Suprapubic skin (tissue), 4 donors: ENCODE results near the gene BAG5. TPM values are rescaled to one million over a fixed set of nuclear protein-coding genes. Genes with fewer than 3 reads are reported as not detected.

Experiments
- DNase-seq, 2 donors: peaks; one replicate each; pipeline ENCODE4 v3.0.0-alpha.2; 2019; ENCODE audit warnings: low spot score in 2 of 2
- H3K27ac ChIP-seq: fragments of 200-600 bp; sonication (generic); one replicate; pipeline ENCODE4 v1.5.1; 2019
- H3K27me3 ChIP-seq: fragments of 200-600 bp; sonication (generic); one replicate; pipeline ENCODE4 v1.5.1; 2019
- H3K36me3 ChIP-seq: fragments of 200-600 bp; sonication (generic); one replicate; pipeline ENCODE4 v1.5.1; 2019
- H3K4me1 ChIP-seq: fragments of 200-600 bp; sonication (generic); one replicate; pipeline ENCODE4 v1.5.1; 2019
- H3K4me3 ChIP-seq: fragments of 200-600 bp; sonication (generic); one replicate; pipeline ENCODE4 v1.5.1; 2019; ENCODE audit warnings: mild to moderate bottlenecking
- H3K9me3 ChIP-seq: fragments of 200-600 bp; sonication (generic); one replicate; pipeline ENCODE4 v1.5.1; 2019
- CTCF ChIP-seq, 2 donors: fragments of 200-600 bp in 1 of 2; fragments of 450-650 bp in 1 of 2; sonication (generic) in 1 of 2; IDR thresholded peaks; one replicate each; pipeline ENCODE4 v1.5.1; 2016 to 2019; ENCODE audit warnings: antibody characterized with exemption in 2 of 2, mild to moderate bottlenecking in 1 of 2, moderate library complexity in 1 of 2
- EP300 ChIP-seq: sonication (generic); formaldehyde crosslinking; IDR thresholded peaks from one replicate; pipeline ENCODE4 v1.6.1; 2017; ENCODE audit warnings: antibody characterized with exemption
- POLR2A ChIP-seq, 2 donors: fragments of 450-650 bp; IDR thresholded peaks; one replicate each; pipeline ENCODE4 v1.6.1; 2017; ENCODE audit warnings: antibody characterized with exemption in 2 of 2, mild to moderate bottlenecking in 2 of 2, moderate library complexity in 2 of 2
- POLR2AphosphoS5 ChIP-seq, 3 donors: sonication (generic); formaldehyde crosslinking; IDR thresholded peaks; one replicate each; pipeline ENCODE4 v1.6.1; 2017; ENCODE audit warnings: antibody characterized with exemption in 3 of 3
- WGBS: methylation state at CpG from one replicate; pipeline ENCODE4 v1.1.5; 2018; 5-methylcytosine and 5-hydroxymethylcytosine counted together
- total RNA-seq, 4 donors: library from RNA; depleted of rRNA; stranded (reverse); fragments of >200 nt; gene quantifications; one replicate each; pipeline ENCODE4 v1.1.0, GENCODE V29; 2016

The BAG5 gene
- total RNA-seq, 4 donors from 2014 or later: 30.2 to 55.1 (median 39.9) TPM

GRCh38 chr14:103534576-103535061 lies 27.8 kb downstream of the BAG5 start:
- TF ChIP-seq POLR2AphosphoS5 (IDR thresholded peaks at IDR 0.05): no peak
- no peak for TF ChIP-seq CTCF (IDR thresholded peaks at IDR 0.05)
- no peak for TF ChIP-seq POLR2A (IDR thresholded peaks at IDR 0.05)
- no peak for TF ChIP-seq EP300
- Histone ChIP-seq H3K9me3 (no peaks in the 10 kb centered on the region), H3K36me3 (peaks cover 41% of the 10 kb centered on the region), H3K4me3 (no peak overlapping the region), H3K27me3 (no peaks in the 10 kb centered on the region), H3K4me1 (peaks cover 38% of the 10 kb centered on the region), H3K27ac (no peak overlapping the region)
- no peak for DNase-seq
- 82% methylated on average over 9 of the region's 22 CpGs for whole genome bisulfite sequencing

- Histone ChIP-seq H3K9me3 (no peaks in the 10 kb centered on the region), H3K27me3 (no peaks in the 10 kb centered on the region), H3K27ac (no peak overlapping the region), H3K4me3 (no peak overlapping the region), H3K4me1 (peaks cover 35% of the 10 kb centered on the region), H3K36me3 (peaks cover 41% of the 10 kb centered on the region)
- no peak for DNase-seq
- TF ChIP-seq EP300: no peak
- WGBS: 93% methylated on average over 8 of the region's 25 CpGs
These were observed 28.4 kb downstream of the BAG5 start for GRCh38 chr14:103533999-103534575.

- DNase-seq: no peak
- Histone ChIP-seq H3K4me1 (peaks cover 32% of the 10 kb centered on the region), H3K27me3 (no peaks in the 10 kb centered on the region), H3K4me3 (no peak overlapping the region), H3K27ac (no peak overlapping the region), H3K9me3 (no peaks in the 10 kb centered on the region), H3K36me3 (peaks cover 41% of the 10 kb centered on the region)
- no peak for TF ChIP-seq EP300
- TF ChIP-seq CTCF (IDR thresholded peaks at IDR 0.05): no peak
- no peak for TF ChIP-seq POLR2A (IDR thresholded peaks at IDR 0.05)
- no peak for TF ChIP-seq POLR2AphosphoS5 (IDR thresholded peaks at IDR 0.05)
- 78% methylated on average over 8 of the region's 23 CpGs for WGBS
These were observed 29.1 kb downstream of the BAG5 start for GRCh38 chr14:103533137-103533998.

GRCh38 chr14:103532216-103533136 lies 30.0 kb downstream of the BAG5 start:
- Histone ChIP-seq H3K27ac (no peak overlapping the region), H3K9me3 (no peaks in the 10 kb centered on the region), H3K36me3 (peaks cover 41% of the 10 kb centered on the region), H3K4me1 (peaks cover 37% of the 10 kb centered on the region), H3K27me3 (no peaks in the 10 kb centered on the region), H3K4me3 (no peak overlapping the region)
- 87% methylated on average over 7 of the region's 32 CpGs for WGBS
- TF ChIP-seq CTCF (IDR thresholded peaks at IDR 0.05) (no peak), EP300 (no peak), POLR2A (IDR thresholded peaks at IDR 0.05) (no peak), POLR2AphosphoS5 (IDR thresholded peaks at IDR 0.05) (no peak)
- no peak for DNase-seq

- peaks cover 45% of the 10 kb centered on the region for H3K4me1 ChIP-seq
These were observed 30.8 kb downstream of the BAG5 start for GRCh38 chr14:103531421-103532215.

More at GRCh38 chr14:103531421-103532215, 30.8 kb downstream of the BAG5 start:
- Histone ChIP-seq H3K36me3 (peaks cover 41% of the 10 kb centered on the region), H3K27me3 (no peaks in the 10 kb centered on the region), H3K27ac (no peak overlapping the region), H3K9me3 (no peaks in the 10 kb centered on the region), H3K4me3 (no peak overlapping the region)
- 83% methylated on average over 15 of the region's 15 CpGs for WGBS
- no peak for DNase-seq
- TF ChIP-seq CTCF (IDR thresholded peaks at IDR 0.05) (no peak), POLR2A (IDR thresholded peaks at IDR 0.05) (no peak), POLR2AphosphoS5 (IDR thresholded peaks at IDR 0.05) (no peak), EP300 (no peak)
